ENCODE results near the gene HLA-B. TPM values are rescaled to one million over a fixed set of nuclear protein-coding genes. Genes with fewer than 3 reads are reported as not detected.
"Not testable (repeated sequence)": the region's sequence is repeated elsewhere in the genome, so short reads cannot be mapped to it uniquely, and the experiment has no call there.

Gene HLA-B
- total RNA-seq, 1 donor: 510 TPM

- Histone ChIP-seq H3K27me3 (ENCODE audit: insufficient read depth, low read length) (no peaks in the 10 kb centered on the region), H4K20me1 (ENCODE audit: insufficient read depth, low read length) (no peaks in the 10 kb centered on the region), H3K79me2 (ENCODE audit: insufficient read depth, low read length) (peaks cover 4% of the 10 kb centered on the region), H3K4me1 (ENCODE audit: insufficient read depth, low read length) (peaks cover 8% of the 10 kb centered on the region), H3K36me3 (ENCODE audit: insufficient read depth, low read length) (no peaks in the 10 kb centered on the region), H2AFZ (ENCODE audit: low read length) (no peak overlapping the region), H3K9me3 (ENCODE audit: low read depth, low read length) (no peaks in the 10 kb centered on the region), H3K4me3 (ENCODE audit: insufficient read depth, low read length) (no peak overlapping the region), H3K4me2 (ENCODE audit: insufficient read depth, low read length) (no peak overlapping the region), H3K27ac (ENCODE audit: low read depth, low read length) (no peak overlapping the region)
- TF ChIP-seq, protein P1, sequence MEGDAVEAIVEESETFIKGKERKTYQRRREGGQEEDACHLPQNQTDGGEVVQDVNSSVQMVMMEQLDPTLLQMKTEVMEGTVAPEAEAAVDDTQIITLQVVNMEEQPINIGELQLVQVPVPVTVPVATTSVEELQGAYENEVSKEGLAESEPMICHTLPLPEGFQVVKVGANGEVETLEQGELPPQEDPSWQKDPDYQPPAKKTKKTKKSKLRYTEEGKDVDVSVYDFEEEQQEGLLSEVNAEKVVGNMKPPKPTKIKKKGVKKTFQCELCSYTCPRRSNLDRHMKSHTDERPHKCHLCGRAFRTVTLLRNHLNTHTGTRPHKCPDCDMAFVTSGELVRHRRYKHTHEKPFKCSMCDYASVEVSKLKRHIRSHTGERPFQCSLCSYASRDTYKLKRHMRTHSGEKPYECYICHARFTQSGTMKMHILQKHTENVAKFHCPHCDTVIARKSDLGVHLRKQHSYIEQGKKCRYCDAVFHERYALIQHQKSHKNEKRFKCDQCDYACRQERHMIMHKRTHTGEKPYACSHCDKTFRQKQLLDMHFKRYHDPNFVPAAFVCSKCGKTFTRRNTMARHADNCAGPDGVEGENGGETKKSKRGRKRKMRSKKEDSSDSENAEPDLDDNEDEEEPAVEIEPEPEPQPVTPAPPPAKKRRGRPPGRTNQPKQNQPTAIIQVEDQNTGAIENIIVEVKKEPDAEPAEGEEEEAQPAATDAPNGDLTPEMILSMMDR (IDR thresholded peaks at IDR 0.05; ENCODE audit: extremely low read depth, low read depth, low read length): no peak
- DNase-seq (ENCODE audit: insufficient read length, low spot score, missing footprints): no peak
Measured at GRCh38 chr6:31395832-31396231, 38.9 kb upstream of the HLA-B start.

- H3K4me2 ChIP-seq (ENCODE audit: insufficient read depth, low read length): no peak overlapping the region
- no peak overlapping the region for H2AFZ ChIP-seq (ENCODE audit: low read length)
- H3K4me3 ChIP-seq (ENCODE audit: insufficient read depth, low read length): no peak overlapping the region
- H3K27ac ChIP-seq (ENCODE audit: low read depth, low read length): no peak overlapping the region
- TF ChIP-seq, protein P1 (IDR thresholded peaks at IDR 0.05; ENCODE audit: extremely low read depth, low read depth, low read length): no peak
- no peaks in the 10 kb centered on the region for H3K79me2 ChIP-seq (ENCODE audit: insufficient read depth, low read length)
- no peaks in the 10 kb centered on the region for H4K20me1 ChIP-seq (ENCODE audit: insufficient read depth, low read length)
- H3K27me3 ChIP-seq (ENCODE audit: insufficient read depth, low read length): no peaks in the 10 kb centered on the region
- no peaks in the 10 kb centered on the region for H3K36me3 ChIP-seq (ENCODE audit: insufficient read depth, low read length)
- no peaks in the 10 kb centered on the region for H3K9me3 ChIP-seq (ENCODE audit: low read depth, low read length)
- peaks cover 8% of the 10 kb centered on the region for H3K4me1 ChIP-seq (ENCODE audit: insufficient read depth, low read length)
- DNase-seq (ENCODE audit: insufficient read length, low spot score, missing footprints): no peak
Measured at GRCh38 chr6:31394381-31394780, 37.4 kb upstream of the HLA-B start.

- DNase-seq (ENCODE audit: insufficient read length, low spot score, missing footprints): no peak
- Histone ChIP-seq H3K4me1 (ENCODE audit: insufficient read depth, low read length) (peaks cover 6% of the 10 kb centered on the region), H3K79me2 (ENCODE audit: insufficient read depth, low read length) (no peaks in the 10 kb centered on the region), H3K9me3 (ENCODE audit: low read depth, low read length) (no peaks in the 10 kb centered on the region), H3K4me3 (ENCODE audit: insufficient read depth, low read length) (no peak overlapping the region), H3K27ac (ENCODE audit: low read depth, low read length) (no peak overlapping the region), H3K36me3 (ENCODE audit: insufficient read depth, low read length) (no peaks in the 10 kb centered on the region), H3K4me2 (ENCODE audit: insufficient read depth, low read length) (no peak overlapping the region), H3K27me3 (ENCODE audit: insufficient read depth, low read length) (no peaks in the 10 kb centered on the region), H4K20me1 (ENCODE audit: insufficient read depth, low read length) (no peaks in the 10 kb centered on the region), H2AFZ (ENCODE audit: low read length) (no peak overlapping the region)
- TF ChIP-seq, protein P1 (IDR thresholded peaks at IDR 0.05; ENCODE audit: extremely low read depth, low read depth, low read length): no peak
Measured at GRCh38 chr6:31393932-31394331, 37.0 kb upstream of the HLA-B start.

DNA sequence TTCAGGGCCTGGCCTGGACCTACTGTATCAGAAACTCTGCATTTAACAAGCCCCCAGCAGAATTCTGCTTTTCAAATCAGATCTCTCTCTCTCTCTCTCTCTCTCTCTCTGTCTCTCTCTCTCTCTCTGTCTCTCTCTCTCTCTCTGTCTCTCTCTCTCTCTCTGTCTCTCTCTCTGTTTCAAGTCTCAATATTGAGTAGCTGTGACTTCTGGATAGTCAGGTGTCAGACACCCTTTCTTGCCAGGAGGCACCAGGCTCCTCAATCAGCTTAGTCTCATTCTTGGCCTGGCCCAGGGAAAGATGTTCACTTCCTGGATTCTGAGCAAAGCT, 32.8 kb upstream of the HLA-B start:
- H3K4me3 ChIP-seq (ENCODE audit: insufficient read depth, low read length); H3K27ac ChIP-seq (ENCODE audit: low read depth, low read length); H3K79me2 ChIP-seq (ENCODE audit: insufficient read depth, low read length); H3K4me2 ChIP-seq (ENCODE audit: insufficient read depth, low read length); H3K9me3 ChIP-seq (ENCODE audit: low read depth, low read length); H4K20me1 ChIP-seq (ENCODE audit: insufficient read depth, low read length); H3K27me3 ChIP-seq (ENCODE audit: insufficient read depth, low read length); H3K36me3 ChIP-seq (ENCODE audit: insufficient read depth, low read length); H2AFZ ChIP-seq (ENCODE audit: low read length); DNase-seq (ENCODE audit: insufficient read length, low spot score, missing footprints); H3K4me1 ChIP-seq (ENCODE audit: insufficient read depth, low read length): not testable (repeated sequence)

GRCh38 chr6:31388916-31389801, 32.2 kb upstream of the HLA-B start:
- H3K4me1 ChIP-seq (ENCODE audit: insufficient read depth, low read length); H3K4me3 ChIP-seq (ENCODE audit: insufficient read depth, low read length); H3K79me2 ChIP-seq (ENCODE audit: insufficient read depth, low read length); H3K9me3 ChIP-seq (ENCODE audit: low read depth, low read length); DNase-seq (ENCODE audit: insufficient read length, low spot score, missing footprints); H3K27ac ChIP-seq (ENCODE audit: low read depth, low read length); H2AFZ ChIP-seq (ENCODE audit: low read length); H4K20me1 ChIP-seq (ENCODE audit: insufficient read depth, low read length); H3K4me2 ChIP-seq (ENCODE audit: insufficient read depth, low read length); H3K27me3 ChIP-seq (ENCODE audit: insufficient read depth, low read length); H3K36me3 ChIP-seq (ENCODE audit: insufficient read depth, low read length): not testable (repeated sequence)
